Breast epithelium (tissue), 4 donors: ENCODE measurements around the gene EPHA6. TPM values are rescaled to one million over a fixed set of nuclear protein-coding genes. Genes with fewer than 3 reads are reported as not detected.
"Not testable (repeated sequence)": the region's sequence is repeated elsewhere in the genome, so short reads cannot be mapped to it uniquely, and the experiment has no call there.

ENCODE experiments used
- DNase-seq, 2 donors: peaks; one replicate each; pipeline ENCODE4 v3.0.0-alpha.2; 2019; ENCODE audit warnings: low spot score in 2 of 2
- H3K27ac ChIP-seq, 2 donors: fragments of 200-600 bp; sonication (generic) in 1 of 2; one replicate each; pipeline ENCODE4 v1.5.1; 2016 to 2019; ENCODE audit warnings: mild to moderate bottlenecking in 1 of 2
- H3K27me3 ChIP-seq, 2 donors: fragments of 200-600 bp; sonication (generic) in 1 of 2; one replicate each; pipeline versions ENCODE4 v1.5.1 to v1.6.0; 2017 to 2019; ENCODE audit warnings: control low read depth in 1 of 2, mild to moderate bottlenecking in 1 of 2
- H3K36me3 ChIP-seq: fragments of 200-600 bp; one replicate; pipeline ENCODE4 v1.5.1; 2019
- H3K4me1 ChIP-seq, 2 donors: fragments of 200-600 bp; sonication (generic); one replicate each; pipeline ENCODE4 v1.5.1; 2016 to 2019; ENCODE audit warnings: control low read depth in 1 of 2
- H3K4me3 ChIP-seq, 3 donors: fragments of 200-600 bp; sonication (generic); 1 replicate in 2 of 3; 2 replicates in 1 of 3; pipeline ENCODE4 v1.5.1; 2016 to 2019; ENCODE audit warnings: mild to moderate bottlenecking in 3 of 3, moderate library complexity in 2 of 3
- H3K9me3 ChIP-seq, 2 donors: fragments of 200-600 bp; sonication (generic) in 1 of 2; one replicate each; pipeline ENCODE4 v1.5.1; 2016 to 2019; ENCODE audit warnings: control low read depth in 1 of 2
- CTCF ChIP-seq, 3 donors: fragments of 450-650 bp; IDR thresholded peaks; one replicate each; pipeline ENCODE4 v1.5.1; 2016 to 2017; ENCODE audit warnings: antibody characterized with exemption in 3 of 3, mild to moderate bottlenecking in 3 of 3, moderate library complexity in 3 of 3
- POLR2A ChIP-seq: fragments of 450-650 bp; IDR thresholded peaks from one replicate; pipeline ENCODE4 v1.6.1; 2016; ENCODE audit warnings: antibody characterized with exemption, mild to moderate bottlenecking, moderate library complexity
- POLR2AphosphoS5 ChIP-seq, 3 donors: sonication (generic); formaldehyde crosslinking; IDR thresholded peaks; one replicate each; pipeline ENCODE4 v1.6.1; 2017; ENCODE audit warnings: antibody characterized with exemption in 3 of 3
- intact Hi-C: fragments of 100-400 bp; cut with DNase I; formaldehyde crosslinking; loops from one replicate; pipeline ENCODE4 v1.15.1; 2023; ENCODE audit warnings: low total_unique reads
- total RNA-seq, 3 donors: library from RNA; depleted of rRNA; stranded (reverse); fragments of >200 nt; gene quantifications; one replicate each; pipeline ENCODE4 v1.1.0, GENCODE V29; 2016

Gene EPHA6
- total RNA-seq, 3 donors from 2014 or later, result 0.98 to 1.4 (median 1.2) TPM

GRCh38 chr3:97021778-97022177 lies 207.4 kb downstream of the EPHA6 start:
- no peak overlapping the region for H3K27ac ChIP-seq
- intact Hi-C loops, result no loop called here
- H3K4me1 ChIP-seq, result no peaks in the 10 kb centered on the region
- TF ChIP-seq POLR2AphosphoS5 (IDR thresholded peaks at IDR 0.05), result no peak
- no peak for TF ChIP-seq POLR2A
- TF ChIP-seq CTCF (IDR thresholded peaks at IDR 0.05), result no peak
- no peak overlapping the region for H3K4me3 ChIP-seq
- no peaks in the 10 kb centered on the region for H3K36me3 ChIP-seq
- peaks cover 7 to 8% of the 10 kb centered on the region in 2 donors for H3K9me3 ChIP-seq
- H3K27me3 ChIP-seq, result no peaks in the 10 kb centered on the region
- no peak for DNase-seq

GRCh38 chr3:97025612-97026011 lies 211.2 kb downstream of the EPHA6 start:
- H3K27me3 ChIP-seq, DNase-seq, intact Hi-C loops, H3K27ac ChIP-seq, H3K4me1 ChIP-seq, H3K4me3 ChIP-seq, H3K9me3 ChIP-seq, H3K36me3 ChIP-seq: not testable (repeated sequence)

- intact Hi-C loops, result no loop called here
- Histone ChIP-seq H3K27ac (no peak overlapping the region), H3K36me3 (no peaks in the 10 kb centered on the region), H3K9me3 (no peaks in the 10 kb centered on the region), H3K27me3 (no peaks in the 10 kb centered on the region), H3K4me3 (no peak overlapping the region), H3K4me1 (no peaks in the 10 kb centered on the region)
- no peak for DNase-seq
- TF ChIP-seq POLR2A (no peak), CTCF (IDR thresholded peaks at IDR 0.05) (no peak), POLR2AphosphoS5 (IDR thresholded peaks at IDR 0.05) (no peak)
Measured at GRCh38 chr3:97029972-97030371, 215.6 kb downstream of the EPHA6 start.

- Histone ChIP-seq H3K27me3 (no peaks in the 10 kb centered on the region), H3K27ac (no peak overlapping the region), H3K4me1 (no peaks in the 10 kb centered on the region), H3K4me3 (no peak overlapping the region), H3K9me3 (no peaks in the 10 kb centered on the region), H3K36me3 (no peaks in the 10 kb centered on the region)
- intact Hi-C loops, result no loop called here
- DNase-seq, result no peak
- TF ChIP-seq POLR2AphosphoS5 (IDR thresholded peaks at IDR 0.05) (no peak), POLR2A (no peak), CTCF (IDR thresholded peaks at IDR 0.05) (no peak)
Measured at GRCh38 chr3:97037294-97037943, 223.0 kb downstream of the EPHA6 start.

- no peak for DNase-seq
- Histone ChIP-seq H3K27ac (no peak overlapping the region), H3K27me3 (no peaks in the 10 kb centered on the region), H3K4me3 (no peak overlapping the region), H3K9me3 (no peaks in the 10 kb centered on the region), H3K4me1 (no peaks in the 10 kb centered on the region), H3K36me3 (no peaks in the 10 kb centered on the region)
- TF ChIP-seq CTCF (IDR thresholded peaks at IDR 0.05) (no peak), POLR2AphosphoS5 (IDR thresholded peaks at IDR 0.05) (no peak), POLR2A (no peak)
- intact Hi-C loops, result no loop called here
Measured at GRCh38 chr3:97043411-97043810, 229.0 kb downstream of the EPHA6 start.

GRCh38 chr3:97057365-97057764 lies 243.0 kb downstream of the EPHA6 start:
- Histone ChIP-seq H3K36me3 (no peaks in the 10 kb centered on the region), H3K27me3 (no peaks in the 10 kb centered on the region), H3K27ac (no peak overlapping the region), H3K9me3 (peaks cover 0 to 14% of the 10 kb centered on the region in 2 donors), H3K4me1 (no peaks in the 10 kb centered on the region), H3K4me3 (no peak overlapping the region)
- no peak for DNase-seq
- no peak for TF ChIP-seq POLR2A
- no peak for TF ChIP-seq CTCF (IDR thresholded peaks at IDR 0.05)
- TF ChIP-seq POLR2AphosphoS5 (IDR thresholded peaks at IDR 0.05), result no peak
- intact Hi-C loops, result no loop called here
